ENCODE measurements around the gene AIG1. TPM values are rescaled to one million over a fixed set of nuclear protein-coding genes. Genes with fewer than 3 reads are reported as not detected.
"Not testable (repeated sequence)": the region's sequence is repeated elsewhere in the genome, so short reads cannot be mapped to it uniquely, and the experiment has no call there.

AIG1 gene
- total RNA-seq, 1 experiment from 2014 or later = 29.9 TPM

DNA sequence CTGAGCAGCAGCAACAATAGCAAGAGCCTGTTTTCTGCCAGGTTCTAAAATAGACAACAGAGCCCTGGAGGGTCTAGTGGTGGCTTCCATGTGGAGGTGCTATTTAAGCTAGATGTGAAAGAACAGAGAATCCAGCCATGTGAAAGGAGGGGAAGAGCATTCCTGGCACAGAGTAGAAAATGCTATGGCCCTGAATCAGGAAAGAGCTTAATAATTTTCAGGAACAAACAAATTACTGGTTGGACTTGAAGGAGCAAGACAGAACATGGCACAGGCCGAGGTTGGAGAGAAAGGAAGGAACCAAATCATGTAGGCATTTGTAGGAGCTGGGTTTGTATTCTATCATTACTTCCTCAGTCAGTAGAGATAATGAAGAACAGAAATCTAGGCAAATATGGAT, 98.3 kb downstream of the AIG1 start:
- H3K4me1 ChIP-seq (replicated peaks) = no peaks in the 10 kb centered on the region
- H3K9me3 ChIP-seq (replicated peaks) = no peaks in the 10 kb centered on the region
- H3K36me3 ChIP-seq = no peaks in the 10 kb centered on the region
- no peak overlapping the region for H3K27ac ChIP-seq
- no peak overlapping the region for H3K4me3 ChIP-seq
- H3K27me3 ChIP-seq (replicated peaks) = no peaks in the 10 kb centered on the region
- no peak for DNase-seq (ENCODE audit: low read depth in 1 of 2, low spot score in 2 of 2)

DNA sequence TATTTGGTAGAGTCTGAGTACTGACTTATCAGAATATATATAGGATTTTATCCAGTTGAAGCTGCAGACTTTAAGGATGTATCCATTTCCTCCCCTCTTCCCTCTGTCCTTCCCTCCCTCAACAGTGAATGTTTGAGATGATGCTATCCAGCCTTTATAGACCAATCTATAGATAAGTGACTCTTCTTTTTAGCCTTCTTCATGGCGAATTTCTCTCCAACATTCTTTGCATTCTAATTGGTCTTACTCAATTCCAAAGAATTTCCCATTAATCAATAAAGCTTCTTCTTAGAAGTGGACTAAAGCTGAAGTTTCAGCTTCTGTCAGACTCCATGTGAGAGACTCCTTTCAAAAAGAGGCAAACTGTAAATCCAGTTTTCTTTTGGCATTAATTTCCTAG, 99.3 kb downstream of the AIG1 start:
- no peak for DNase-seq (ENCODE audit: low read depth in 1 of 2, low spot score in 2 of 2)
- H3K4me3 ChIP-seq = no peak overlapping the region
- no peaks in the 10 kb centered on the region for H3K9me3 ChIP-seq (replicated peaks)
- H3K36me3 ChIP-seq = no peaks in the 10 kb centered on the region
- no peaks in the 10 kb centered on the region for H3K4me1 ChIP-seq (replicated peaks)
- no peak overlapping the region for H3K27ac ChIP-seq
- no peaks in the 10 kb centered on the region for H3K27me3 ChIP-seq (replicated peaks)

DNA sequence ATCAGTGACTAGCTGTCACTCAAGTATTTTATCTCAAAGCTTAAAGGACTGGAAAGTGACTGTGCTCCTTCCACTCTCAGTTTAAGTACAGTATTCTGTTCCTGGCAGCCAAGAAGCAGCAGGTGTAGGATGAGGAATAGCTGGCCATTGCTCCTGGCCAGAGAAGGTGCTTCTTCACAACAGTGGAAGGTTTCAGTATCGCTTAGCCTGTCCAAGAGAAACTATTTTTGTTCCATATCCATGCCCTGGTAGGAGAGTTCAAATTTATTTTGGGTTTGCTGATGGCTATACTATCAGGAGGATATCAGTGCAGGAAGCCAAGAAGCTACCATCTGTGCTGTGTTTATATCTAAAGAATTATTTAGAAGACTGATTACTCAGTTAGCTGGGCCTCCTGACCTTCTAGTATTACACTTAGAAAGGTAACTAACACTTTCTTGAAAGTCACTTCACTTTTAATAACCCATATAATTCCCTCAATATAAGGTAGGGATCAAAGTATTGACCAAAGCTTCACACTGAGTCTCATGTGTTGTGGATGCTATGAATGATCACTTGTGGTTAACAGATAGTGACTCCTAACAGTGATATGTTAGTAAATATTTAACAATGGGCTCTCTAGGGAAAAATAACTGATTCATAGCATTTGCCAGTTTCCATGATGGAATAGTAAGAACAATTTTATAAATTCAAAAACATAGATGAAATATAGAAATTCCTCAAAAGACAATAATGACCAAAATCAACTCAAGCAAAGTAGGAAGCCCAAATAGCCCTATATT, 99.9 kb downstream of the AIG1 start:
- H3K27ac ChIP-seq = no peak overlapping the region
- H3K4me3 ChIP-seq = no peak overlapping the region
- no peaks in the 10 kb centered on the region for H3K4me1 ChIP-seq (replicated peaks)
- no peaks in the 10 kb centered on the region for H3K27me3 ChIP-seq (replicated peaks)
- no peak for DNase-seq (ENCODE audit: low read depth in 1 of 2, low spot score in 2 of 2)
- H3K9me3 ChIP-seq (replicated peaks) = no peaks in the 10 kb centered on the region
- H3K36me3 ChIP-seq = no peaks in the 10 kb centered on the region

DNA sequence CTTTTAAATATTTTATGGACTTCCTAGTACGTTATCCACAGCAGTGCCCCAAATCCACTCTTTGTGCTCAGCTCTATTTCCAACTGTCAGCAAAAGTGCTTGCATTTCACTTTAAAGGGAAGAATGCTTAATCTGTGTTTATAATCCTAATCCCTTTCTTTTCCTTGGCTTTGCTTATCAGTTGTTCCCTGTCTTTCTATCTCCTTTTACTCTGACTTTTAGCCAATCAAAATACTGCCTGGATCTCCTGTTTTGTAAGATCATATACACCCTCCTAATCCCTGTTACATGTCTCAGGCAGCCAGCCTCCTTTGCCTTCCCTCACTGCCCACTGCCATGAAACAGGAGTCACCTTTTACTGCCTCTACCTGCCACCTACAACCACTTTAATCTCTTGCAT, 102.9 kb downstream of the AIG1 start:
- H3K36me3 ChIP-seq = peaks cover 3% of the 10 kb centered on the region; the same call in 1 of the 2 replicates
- no peaks in the 10 kb centered on the region for H3K27me3 ChIP-seq (replicated peaks)
- no peak overlapping the region for H3K27ac ChIP-seq
- no peaks in the 10 kb centered on the region for H3K4me1 ChIP-seq (replicated peaks)
- H3K9me3 ChIP-seq (replicated peaks) = no peaks in the 10 kb centered on the region
- DNase-seq (ENCODE audit: low read depth in 1 of 2, low spot score in 2 of 2) = no peak
- H3K4me3 ChIP-seq = no peak overlapping the region

DNA sequence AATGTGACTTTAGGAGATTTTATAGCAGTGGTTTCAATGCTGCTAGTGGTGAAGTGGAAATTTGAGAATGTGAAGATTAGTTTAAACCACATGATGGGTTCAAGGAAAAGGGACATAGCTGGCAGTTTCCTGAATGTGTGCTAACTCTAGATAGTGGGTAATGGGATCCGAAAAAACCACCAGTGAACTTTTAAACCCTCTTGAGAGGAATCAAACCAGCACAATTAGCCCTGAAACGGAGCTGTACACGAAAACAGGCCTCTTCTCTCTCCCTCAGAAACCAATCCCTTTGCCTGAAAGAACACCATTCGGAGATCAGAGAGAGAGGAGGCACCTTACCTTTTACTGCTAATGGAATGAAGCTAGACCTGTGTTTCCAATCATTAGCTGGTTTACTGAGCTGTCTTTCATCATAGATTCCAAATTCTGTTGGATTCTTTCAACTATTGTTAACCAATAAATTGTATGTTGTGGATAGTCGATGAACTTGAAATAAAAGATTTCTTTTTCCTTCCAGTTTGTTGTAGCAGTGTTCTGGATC, 103.9 kb downstream of the AIG1 start:
- Histone ChIP-seq H3K36me3 (peaks cover 3% of the 10 kb centered on the region; the same call in 1 of the 2 replicates), H3K4me1 (replicated peaks) (no peaks in the 10 kb centered on the region), H3K9me3 (replicated peaks) (no peaks in the 10 kb centered on the region), H3K27me3 (replicated peaks) (no peaks in the 10 kb centered on the region), H3K4me3 (no peak overlapping the region), H3K27ac (no peak overlapping the region)
- DNase-seq (ENCODE audit: low read depth in 1 of 2, low spot score in 2 of 2) = no peak

DNA sequence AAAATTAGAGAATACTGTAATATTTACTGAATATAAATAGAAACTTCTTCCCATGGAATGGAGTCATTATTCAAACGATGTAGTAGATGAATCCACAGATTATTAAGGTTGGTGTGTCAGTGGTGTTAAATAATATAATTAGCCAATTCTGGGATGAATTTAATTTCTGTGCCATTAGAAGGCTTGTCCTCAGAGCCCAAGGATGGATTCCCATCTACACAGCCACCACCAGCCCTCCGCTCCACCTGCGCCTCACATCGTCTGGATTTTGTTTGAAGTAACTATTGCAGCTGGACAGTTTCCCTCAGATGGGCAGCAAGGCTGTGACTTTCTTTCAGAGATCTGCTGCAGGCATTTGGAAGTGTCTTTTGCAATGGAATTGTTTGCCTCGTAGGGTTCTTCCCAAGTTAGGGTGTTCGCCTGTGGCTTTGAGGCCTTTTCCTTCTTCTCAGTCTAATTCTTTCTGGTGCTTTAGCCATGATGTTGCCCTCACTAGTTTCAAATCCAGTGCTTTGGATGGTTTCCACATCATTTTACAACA, 104.7 kb downstream of the AIG1 start:
- DNase-seq (ENCODE audit: low read depth in 1 of 2, low spot score in 2 of 2) = no peak

DNA sequence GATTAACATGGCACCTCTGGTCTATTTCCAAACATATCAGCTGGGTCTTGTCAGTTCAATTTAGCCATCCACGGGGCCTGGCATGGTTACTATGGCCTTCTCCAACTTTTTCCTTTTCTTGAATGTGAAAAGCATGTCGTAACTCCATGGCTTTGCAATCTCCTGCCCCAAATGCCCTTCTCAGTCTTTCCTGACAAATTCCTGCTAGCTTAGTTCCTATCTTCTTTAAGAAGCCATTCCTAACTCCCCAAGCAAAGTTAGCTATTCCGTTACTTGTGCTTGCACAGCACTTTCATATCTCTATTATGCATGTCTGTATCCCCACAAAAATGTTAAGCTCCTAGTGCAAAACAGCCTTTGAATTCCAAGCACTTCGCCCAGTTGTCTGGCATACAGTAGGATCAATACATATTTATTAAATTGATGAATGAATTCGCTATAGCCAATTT, 105.6 kb downstream of the AIG1 start:
- Histone ChIP-seq H3K27me3 (replicated peaks) (no peaks in the 10 kb centered on the region), H3K27ac (no peak overlapping the region), H3K36me3 (peaks cover 3% of the 10 kb centered on the region; the same call in 1 of the 2 replicates), H3K9me3 (replicated peaks) (no peaks in the 10 kb centered on the region), H3K4me3 (no peak overlapping the region), H3K4me1 (replicated peaks) (no peaks in the 10 kb centered on the region)
- no peak for DNase-seq (ENCODE audit: low read depth in 1 of 2, low spot score in 2 of 2)

More for the DNA sequence above, 104.7 kb downstream of the AIG1 start:
- Histone ChIP-seq H3K9me3 (replicated peaks) (no peaks in the 10 kb centered on the region), H3K4me1 (replicated peaks) (no peaks in the 10 kb centered on the region), H3K27me3 (replicated peaks) (no peaks in the 10 kb centered on the region), H3K36me3 (peaks cover 3% of the 10 kb centered on the region; the same call in 1 of the 2 replicates), H3K27ac (no peak overlapping the region), H3K4me3 (no peak overlapping the region)

DNA sequence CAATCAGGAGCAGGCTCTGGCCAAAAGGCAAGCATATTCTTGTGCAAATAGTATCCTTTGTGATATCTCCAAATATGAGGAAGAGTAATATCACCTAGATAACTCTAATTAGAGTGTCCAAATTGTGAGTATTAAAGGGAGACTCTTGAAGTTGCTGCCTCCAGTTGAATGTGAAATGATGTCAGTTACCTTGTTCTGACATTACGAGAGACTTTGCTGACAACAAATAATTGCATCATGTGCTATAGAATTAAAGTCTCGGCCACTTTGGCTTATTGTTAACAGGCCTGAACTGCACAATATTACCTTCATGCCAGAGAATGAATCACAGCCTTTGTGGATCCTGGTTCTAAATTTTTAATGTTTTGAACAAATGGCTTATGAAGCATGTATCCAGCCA, 106.5 kb downstream of the AIG1 start:
- no peak overlapping the region for H3K27ac ChIP-seq
- no peak for DNase-seq (ENCODE audit: low read depth in 1 of 2, low spot score in 2 of 2)
- H3K4me3 ChIP-seq = no peak overlapping the region
- peaks cover 3% of the 10 kb centered on the region; the same call in 1 of the 2 replicates for H3K36me3 ChIP-seq
- H3K4me1 ChIP-seq (replicated peaks) = no peaks in the 10 kb centered on the region
- no peaks in the 10 kb centered on the region for H3K27me3 ChIP-seq (replicated peaks)
- H3K9me3 ChIP-seq (replicated peaks) = no peaks in the 10 kb centered on the region

DNA sequence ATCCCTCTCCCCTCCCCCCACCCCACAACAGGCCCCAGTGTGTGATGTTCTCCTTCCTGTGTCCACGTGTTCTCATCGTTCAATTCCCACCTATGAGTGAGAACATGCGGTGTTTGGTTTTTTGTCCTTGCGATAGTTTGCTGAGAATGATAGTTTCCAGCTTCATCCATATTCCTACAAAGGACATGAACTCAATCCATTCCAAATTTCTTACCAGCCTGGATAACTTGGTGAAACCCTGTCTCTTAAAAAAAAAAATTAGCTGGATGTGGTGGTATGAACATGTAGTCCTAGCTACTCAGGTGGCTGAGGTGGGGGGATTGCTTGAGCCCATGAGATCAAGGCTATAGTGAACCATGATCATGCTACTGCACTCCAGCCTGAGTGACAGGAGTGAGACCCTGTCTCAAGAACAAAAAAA, 107.7 kb downstream of the AIG1 start:
- not testable (repeated sequence) for DNase-seq (ENCODE audit: low read depth in 1 of 2, low spot score in 2 of 2); H3K27ac ChIP-seq; H3K4me3 ChIP-seq; H3K4me1 ChIP-seq (replicated peaks); H3K27me3 ChIP-seq (replicated peaks); H3K9me3 ChIP-seq (replicated peaks); H3K36me3 ChIP-seq

DNA sequence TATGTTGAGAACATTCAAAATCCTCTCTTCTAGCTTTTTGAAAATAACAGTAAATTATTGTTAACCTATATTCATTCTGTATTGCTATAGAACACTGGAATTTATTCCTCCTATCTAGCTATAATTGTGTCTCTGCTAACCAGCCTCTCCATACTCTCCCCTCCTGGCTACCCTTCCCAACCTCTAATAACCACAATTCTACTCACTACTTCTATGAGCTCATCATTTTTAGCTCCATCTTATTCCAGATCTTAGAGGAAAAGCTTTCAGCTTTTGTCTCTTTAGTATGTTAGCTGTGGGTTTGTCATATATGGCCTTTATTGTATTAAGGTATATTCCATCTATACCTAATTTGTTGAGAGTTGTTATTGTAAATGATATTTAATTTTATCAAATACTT, 108.8 kb downstream of the AIG1 start:
- peaks cover 3% of the 10 kb centered on the region; the same call in 1 of the 2 replicates for H3K36me3 ChIP-seq
- H3K4me3 ChIP-seq = no peak overlapping the region
- no peak for DNase-seq (ENCODE audit: low read depth in 1 of 2, low spot score in 2 of 2)
- no peaks in the 10 kb centered on the region for H3K4me1 ChIP-seq (replicated peaks)
- no peaks in the 10 kb centered on the region for H3K27me3 ChIP-seq (replicated peaks)
- H3K9me3 ChIP-seq (replicated peaks) = no peaks in the 10 kb centered on the region
- no peak overlapping the region for H3K27ac ChIP-seq

DNA sequence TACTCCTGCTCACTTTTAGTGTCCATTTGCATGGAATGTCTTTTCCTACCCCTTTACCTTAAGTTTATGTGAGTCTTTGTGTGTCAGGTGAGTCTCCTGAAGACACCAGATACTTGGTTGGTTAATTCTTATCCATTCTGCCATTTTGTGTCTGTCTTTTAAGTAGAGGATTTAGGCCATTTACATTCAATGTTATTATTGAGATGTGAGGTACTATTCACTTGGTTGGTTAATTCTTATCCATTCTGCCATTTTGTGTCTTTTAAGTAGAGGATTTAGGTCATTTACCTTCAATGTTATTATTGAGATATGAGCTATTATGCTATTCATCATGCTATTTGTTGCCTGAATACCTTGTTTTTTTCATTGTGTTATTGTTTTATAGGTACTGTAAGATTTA, 113.8 kb downstream of the AIG1 start:
- Histone ChIP-seq H3K4me1 (replicated peaks) (peaks cover 8% of the 10 kb centered on the region), H3K27ac (no peak overlapping the region), H3K4me3 (no peak overlapping the region), H3K27me3 (replicated peaks) (no peaks in the 10 kb centered on the region), H3K36me3 (0 out of 2 replicates have a peak, but pooled peaks cover 2% of the 10 kb centered on the region), H3K9me3 (replicated peaks) (no peaks in the 10 kb centered on the region)
- no peak for DNase-seq (ENCODE audit: low read depth in 1 of 2, low spot score in 2 of 2)

DNA sequence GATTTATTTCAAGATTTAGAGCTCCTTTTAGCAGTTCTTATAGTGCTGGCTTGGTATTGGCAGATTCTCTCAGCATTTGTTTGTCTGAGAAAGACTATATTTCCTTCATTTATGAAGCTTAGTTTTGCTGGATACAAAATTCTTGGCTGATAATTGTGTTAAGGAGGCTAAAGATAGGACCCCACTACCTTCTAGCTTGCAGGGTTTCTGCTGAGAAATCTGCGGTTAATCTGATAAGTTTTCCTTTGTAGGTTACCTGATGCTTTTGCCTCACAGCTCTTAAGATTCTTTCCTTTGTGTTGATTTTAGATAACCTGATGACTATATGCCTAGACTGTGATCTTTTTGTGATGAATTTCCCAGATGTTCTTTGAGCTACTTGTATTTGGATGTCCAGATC, 114.3 kb downstream of the AIG1 start:
- no peaks in the 10 kb centered on the region for H3K27me3 ChIP-seq (replicated peaks)
- H3K4me1 ChIP-seq (replicated peaks) = peaks cover 8% of the 10 kb centered on the region
- no peak for DNase-seq (ENCODE audit: low read depth in 1 of 2, low spot score in 2 of 2)
- no peak overlapping the region for H3K4me3 ChIP-seq
- no peaks in the 10 kb centered on the region for H3K9me3 ChIP-seq (replicated peaks)
- no peak overlapping the region for H3K27ac ChIP-seq
- 0 out of 2 replicates have a peak, but pooled peaks cover 2% of the 10 kb centered on the region for H3K36me3 ChIP-seq

DNA sequence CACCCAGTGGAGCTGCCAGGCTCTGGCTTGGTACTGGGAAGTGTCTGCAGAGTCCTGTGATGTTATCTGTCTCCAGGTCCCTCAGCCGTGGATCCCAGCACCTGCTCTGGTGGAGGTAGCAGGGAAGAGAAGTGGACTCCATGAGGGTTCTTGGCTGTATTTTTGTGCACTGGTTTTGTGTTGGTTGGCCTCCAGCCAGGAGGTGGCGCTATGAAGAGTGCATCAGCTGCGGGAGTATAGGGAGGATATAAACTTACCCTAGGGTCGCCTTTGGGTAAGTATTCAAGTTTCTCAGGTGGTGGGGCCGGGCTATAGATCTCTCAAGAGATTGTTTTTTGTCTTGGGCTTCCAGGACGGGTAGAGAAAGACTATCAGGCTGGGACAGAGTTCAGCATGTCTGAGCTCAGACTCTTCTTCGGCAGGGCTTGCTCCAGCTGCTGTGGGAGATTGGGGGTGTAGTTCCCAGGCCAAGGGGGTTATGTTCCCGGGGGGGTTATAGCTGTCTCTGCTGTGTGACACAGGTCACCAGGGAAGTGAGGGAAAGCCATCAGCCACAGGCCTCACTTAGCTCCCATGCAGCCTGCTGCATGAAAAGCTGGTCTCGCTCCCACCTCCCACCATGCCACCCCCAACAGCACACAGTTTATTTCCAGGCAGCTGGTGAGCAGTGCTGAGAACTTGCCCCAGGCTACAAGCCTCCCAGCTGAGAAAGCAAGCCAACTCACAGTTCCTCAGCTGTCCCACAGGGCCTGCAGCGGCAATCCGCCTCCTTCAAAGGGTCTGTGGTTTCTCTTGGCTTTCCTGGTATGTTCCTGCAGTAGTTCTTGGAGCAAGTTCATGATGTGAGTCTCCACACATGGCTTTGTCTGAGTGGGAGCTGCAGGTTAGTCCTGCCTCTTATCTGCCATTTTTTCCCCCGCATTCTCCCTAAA, 115.7 kb downstream of the AIG1 start:
- Histone ChIP-seq H3K4me3 (no peak overlapping the region), H3K36me3 (0 out of 2 replicates have a peak, but pooled peaks cover 2% of the 10 kb centered on the region), H3K27ac (no peak overlapping the region), H3K4me1 (replicated peaks) (peaks cover 8% of the 10 kb centered on the region), H3K9me3 (replicated peaks) (no peaks in the 10 kb centered on the region), H3K27me3 (replicated peaks) (no peaks in the 10 kb centered on the region)
- peak; percentile 61 to 73 for DNase-seq (ENCODE audit: low read depth in 1 of 2, low spot score in 2 of 2)

Data from SJSA1 (cell line).